Measurements from ENCODE around the gene IL32.
"Not testable (repeated sequence)": the region's sequence is repeated elsewhere in the genome, so short reads cannot be mapped to it uniquely, and the experiment has no call there.

The IL32 gene

DNA sequence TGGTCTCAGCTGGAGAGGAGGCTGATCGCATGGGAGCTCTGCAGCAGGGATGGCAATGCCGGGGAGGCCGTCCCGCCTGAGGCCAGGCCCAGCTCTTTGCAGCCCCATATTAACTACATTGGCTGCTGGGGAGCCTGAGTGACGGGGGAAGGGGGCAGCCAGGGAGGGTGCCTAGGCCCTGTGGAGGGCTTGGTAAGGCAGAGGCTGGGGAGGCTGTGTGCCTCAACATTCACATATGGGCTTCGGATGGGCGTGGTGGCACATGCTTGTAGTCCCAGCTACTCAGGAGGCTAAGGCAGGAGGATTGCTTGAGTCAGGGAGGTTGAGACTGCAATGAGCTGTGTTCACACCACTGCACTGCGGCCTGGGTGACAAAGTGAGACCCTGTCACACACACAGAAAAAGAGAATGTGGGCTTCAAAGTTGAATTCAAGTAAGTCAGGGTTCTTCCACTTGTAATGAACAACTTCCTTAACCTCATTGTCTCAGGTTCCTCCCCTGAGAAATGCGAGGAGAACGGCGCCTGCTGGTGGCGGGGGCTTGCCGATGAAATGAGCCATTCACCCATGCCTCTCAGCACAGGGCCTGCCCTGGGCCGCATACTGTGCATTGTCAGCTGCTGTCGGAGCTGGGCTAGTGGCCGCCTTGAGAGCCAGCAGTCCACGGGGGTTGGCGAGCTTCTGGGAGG is 7.3 kb downstream of the IL32 start:
- not testable (repeated sequence) for DNase-seq

DNA sequence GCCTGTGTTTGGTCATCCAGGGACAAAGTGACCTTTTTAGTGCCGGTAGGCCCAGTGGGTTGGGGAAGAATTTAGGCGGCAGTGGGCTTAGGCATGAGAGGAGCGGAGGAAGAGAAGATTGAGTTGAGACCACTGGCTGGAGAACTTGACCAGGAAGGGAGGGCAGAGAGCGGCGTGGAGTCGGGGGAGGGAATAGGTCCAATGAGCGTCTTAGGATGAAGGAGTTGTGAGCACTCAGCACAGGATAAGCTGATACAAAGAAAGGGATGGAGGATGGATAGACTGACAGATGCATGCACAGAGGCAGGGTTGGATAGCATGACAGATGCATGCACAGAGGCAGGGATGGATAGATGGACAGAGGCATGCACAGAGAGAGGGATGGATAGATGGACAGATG is 8.0 kb downstream of the IL32 start:
- DNase-seq = no peak

DNA sequence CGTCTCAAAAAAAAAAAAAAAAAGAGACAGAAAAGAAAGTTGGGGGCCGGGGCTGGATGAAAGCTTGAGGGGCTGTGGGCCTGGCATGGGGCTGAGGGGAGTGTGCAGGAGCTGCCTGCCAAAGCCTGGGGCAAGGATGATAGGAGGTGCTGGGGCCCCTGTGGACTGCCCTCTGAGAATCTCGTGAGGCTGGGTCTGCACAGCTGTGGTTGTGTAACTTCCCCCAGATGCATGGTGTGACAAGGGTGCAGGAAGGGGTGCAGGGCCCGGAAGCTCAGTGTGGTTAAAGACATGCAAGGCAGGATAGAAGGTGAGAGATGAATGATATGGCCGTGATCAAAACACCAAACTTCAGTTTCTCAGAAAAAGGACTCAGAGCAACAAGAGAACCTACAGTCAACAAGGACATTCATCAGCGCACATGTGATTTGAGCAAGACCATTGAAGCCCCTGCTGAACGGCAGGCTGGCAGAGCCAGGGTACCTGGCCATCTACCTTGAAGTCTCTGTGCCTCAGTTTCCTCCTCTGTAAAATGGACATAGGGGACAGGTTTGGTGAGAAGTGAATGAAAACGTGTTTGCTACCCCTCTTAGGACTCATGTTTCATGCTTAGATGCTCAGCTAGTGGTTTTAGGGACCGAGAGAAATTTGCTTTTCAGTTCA is 9.6 kb downstream of the IL32 start:
- no peak for DNase-seq

DNA sequence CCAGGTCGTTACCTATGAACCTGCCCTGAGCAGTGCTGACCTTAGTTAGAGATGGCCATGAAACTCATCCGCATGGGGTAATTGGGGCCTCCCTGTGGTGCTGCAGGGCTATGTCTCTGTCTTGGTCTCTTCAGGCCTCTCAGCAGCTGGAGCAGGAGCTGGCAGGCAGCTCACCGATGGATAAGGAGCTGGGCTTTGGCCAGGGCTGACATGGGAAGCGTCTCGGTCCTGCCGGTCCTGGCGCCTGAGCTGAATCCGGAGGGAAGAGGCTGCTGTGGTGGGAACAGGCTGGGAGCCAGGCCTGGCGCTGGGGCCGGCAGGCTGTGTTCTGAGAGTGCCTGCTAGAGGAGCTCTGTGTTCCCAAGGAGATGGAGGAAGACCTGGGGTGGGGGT is 10.1 kb downstream of the IL32 start:
- no peak for DNase-seq

DNA sequence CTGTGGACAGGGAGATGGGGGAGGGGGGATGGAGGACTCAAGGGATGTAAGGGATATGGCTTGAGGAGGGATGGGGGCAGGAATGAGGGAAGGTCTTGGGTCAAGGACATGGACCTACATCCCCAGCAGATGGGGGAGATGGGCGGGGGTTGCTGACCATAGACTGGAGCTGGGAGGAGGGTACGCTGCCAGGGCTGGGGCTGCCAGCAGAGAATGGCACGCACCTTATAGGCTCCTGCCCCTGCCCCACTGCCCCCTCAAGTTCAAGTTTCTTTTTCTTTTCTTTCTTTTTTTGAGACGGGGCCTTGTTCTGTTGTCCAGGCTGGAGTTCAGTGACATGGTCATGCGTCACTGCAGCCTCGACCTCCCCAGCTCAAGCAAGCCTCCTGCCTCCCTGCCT is 10.5 kb downstream of the IL32 start:
- not testable (repeated sequence) for DNase-seq

DNA sequence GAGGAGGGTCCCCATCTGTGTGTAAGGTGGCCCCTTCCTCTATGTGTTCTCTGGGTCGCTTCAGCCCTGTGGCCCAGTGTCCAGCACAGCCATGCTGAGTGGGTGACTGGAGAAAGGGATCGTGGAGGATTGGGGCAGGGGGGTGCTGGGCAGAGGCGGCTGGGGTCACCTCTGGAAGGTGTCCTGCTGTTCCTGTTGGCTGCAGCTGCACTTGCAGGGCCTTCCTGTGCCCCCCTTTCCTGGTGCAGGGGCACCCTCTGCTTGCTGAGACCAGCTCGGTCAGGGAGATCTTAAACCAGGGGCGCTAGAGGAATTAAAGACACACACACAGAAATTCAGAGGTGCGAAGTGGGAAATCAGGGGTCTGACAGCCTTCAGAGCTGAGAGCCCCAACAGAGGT is 11.1 kb downstream of the IL32 start:
- DNase-seq = no peak

DNA sequence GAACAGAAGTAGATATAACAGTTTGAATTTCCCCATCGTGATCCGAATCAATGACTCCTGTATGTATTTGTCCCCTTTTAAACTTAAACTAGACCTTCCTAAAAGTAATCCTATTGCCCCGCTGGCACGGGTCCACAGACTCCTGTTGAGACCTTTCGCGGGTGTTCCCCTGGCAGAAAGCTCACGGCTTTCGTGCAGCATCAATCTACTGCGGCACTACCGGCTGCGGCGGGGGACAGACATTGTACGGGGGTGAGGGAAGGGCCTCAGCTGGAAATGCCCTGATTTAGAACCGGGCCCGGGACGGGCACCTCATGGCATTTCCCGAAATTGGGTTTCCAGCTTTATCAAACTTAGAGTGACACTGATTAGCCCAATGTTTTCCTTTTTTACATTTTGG is 14.6 kb downstream of the IL32 start:
- DNase-seq = no peak

DNA sequence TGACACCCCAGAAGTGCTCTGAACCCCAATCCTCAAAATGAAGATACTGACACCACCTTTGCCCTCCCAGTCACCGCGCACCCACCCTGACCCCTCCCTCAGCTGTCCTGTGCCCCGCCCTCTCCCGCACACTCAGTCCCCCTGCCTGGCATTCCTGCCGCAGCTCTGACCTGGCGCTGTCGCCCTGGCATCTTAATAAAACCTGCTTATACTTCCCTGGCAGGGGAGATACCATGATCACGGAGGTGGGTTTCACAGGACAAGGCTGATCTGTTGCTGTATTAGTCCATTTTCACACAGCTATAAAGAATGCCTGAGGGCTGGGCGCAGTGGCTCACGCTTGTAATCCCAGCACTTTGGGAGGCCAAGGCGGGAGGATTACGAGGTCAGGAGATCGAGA is 16.5 kb downstream of the IL32 start:
- DNase-seq = not testable (repeated sequence)

DNA sequence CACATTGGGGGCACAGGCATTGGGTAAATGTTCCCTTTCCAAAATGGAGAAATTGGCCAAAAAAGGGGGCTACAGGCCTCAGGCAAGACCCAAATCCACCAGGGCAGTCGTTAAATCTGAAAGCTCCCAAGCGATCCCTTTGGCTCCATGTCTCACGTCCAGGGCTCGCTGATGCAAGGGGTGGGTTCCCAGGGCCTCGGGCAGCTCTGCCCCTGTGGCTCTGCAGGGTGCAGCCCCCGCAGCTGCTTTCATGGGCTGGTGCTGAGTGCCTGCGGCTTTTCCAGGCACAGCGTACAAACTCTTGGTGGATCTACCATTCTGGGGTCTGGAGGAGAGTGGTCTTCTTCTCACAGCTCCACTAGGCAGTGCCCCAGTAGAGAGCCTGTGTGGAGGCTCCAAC is 18.0 kb downstream of the IL32 start:
- not testable (repeated sequence) for DNase-seq

DNA sequence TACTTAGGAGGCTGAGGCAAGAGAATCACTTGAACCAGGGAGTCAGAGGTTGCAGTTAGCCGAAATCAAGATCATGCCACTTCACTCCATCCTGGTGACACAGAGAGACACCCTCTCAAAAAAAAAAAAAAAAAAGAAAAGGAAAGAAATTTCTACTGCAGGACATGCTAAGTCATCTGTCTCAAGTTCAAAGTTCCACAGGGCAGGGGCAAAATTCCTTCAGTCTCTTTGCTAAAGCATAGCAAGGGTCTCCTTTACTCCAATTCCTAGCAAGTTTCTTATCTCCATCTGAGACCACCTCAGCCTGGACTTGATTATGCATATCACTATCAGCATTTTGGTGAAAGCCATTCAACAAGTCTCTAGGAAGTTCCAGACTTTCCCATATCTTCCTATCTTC is 19.1 kb downstream of the IL32 start:
- DNase-seq = no peak

DNA sequence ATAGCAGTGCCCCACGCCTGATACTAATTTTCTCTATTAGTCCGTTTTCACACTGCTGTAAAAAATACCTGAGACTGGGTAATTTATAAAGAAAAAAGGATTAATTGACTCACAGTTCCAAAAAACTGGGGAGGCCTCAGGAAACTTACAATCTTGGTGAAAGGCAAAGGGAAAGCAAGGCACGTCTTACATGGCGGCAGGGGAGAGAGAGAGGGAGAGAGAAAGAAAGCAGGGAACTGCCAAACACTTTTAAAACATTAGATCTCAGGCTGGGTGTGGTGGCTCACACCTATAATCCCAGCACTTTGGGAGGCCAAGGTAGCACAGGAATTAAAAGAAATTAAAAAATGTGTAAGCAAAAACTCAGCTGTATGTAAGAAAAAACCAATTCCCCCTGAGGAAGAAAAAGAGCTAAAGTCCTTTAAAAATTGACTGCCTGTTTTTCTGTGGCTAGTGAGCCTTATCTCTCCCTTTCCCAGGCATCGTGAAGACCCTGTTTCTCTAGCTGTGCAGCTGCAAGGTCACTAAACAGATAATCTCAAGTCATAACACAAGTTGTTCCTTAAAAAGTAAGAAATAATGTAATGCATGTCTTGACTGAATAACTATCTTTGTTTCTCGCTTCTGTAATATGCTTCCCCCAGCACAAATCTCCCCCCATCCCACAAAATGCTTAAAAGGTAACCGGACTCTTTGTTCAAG is 19.7 kb downstream of the IL32 start:
- DNase-seq = no peak

DNA sequence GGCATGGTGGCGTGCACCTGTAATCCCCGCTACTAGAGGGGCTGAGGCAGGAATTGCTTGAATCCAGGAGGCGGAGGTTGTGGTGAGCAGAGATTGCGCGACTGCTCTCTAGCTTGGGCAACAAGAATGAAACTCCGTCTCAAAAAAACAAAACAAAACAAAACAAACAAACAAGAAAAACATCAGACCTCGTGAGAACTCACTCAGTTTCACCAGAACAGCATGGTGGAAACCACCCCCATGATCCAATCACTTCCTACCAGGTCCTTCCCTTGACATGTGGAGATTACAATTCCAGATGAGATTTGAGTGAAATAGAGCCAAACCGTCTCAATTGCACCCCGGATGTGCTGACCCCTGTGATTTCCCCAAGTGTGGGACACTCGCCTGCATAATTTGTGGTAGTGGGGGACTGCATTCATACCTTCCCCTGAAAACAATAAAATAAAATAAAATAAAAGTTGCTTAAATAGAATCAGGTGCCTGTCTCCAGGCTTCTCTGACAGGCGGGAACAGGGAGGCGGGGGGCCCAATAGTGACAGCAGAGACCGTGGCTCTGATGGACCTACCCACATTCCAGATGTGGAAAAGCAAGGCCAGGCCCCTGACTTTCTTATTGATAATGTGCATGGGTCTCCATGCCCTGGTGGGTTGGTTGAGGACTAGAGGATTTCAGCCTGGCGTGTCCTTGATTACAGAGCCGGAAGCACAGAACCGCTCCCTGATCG is 20.6 kb downstream of the IL32 start:
- no peak for DNase-seq

DNA sequence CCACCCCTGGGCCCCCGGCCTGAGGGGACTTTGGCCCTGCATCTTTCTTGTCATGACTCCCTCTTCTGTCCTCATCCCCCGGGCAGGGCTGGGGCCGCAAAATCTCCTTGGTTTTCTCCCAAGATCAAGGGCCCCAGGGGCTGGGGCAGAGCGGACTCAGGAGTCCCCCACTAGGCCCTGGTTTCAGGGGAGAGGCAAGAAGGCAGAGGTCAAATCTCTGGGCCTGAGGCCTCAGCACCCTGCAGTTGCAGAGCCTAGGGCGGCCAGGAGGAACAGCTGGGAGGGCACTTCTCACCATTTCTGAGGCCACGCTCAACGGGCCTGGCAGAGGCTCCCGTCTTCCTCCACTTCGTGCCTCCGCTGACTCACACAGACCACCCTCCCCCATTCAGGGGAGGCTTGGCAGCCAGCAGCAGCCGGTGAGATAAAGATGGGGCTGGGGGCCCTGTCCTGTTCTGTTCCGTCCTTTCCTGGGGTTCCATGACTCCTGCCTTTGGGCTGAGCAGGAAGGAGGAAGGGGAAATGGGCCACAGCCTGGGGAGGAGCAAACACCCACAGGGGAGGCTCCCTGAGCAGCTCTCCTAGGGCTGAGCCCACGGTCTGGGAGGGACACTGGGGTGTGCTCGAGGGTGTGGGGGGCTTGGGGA is 21.3 kb downstream of the IL32 start:
- DNase-seq = no peak

DNA sequence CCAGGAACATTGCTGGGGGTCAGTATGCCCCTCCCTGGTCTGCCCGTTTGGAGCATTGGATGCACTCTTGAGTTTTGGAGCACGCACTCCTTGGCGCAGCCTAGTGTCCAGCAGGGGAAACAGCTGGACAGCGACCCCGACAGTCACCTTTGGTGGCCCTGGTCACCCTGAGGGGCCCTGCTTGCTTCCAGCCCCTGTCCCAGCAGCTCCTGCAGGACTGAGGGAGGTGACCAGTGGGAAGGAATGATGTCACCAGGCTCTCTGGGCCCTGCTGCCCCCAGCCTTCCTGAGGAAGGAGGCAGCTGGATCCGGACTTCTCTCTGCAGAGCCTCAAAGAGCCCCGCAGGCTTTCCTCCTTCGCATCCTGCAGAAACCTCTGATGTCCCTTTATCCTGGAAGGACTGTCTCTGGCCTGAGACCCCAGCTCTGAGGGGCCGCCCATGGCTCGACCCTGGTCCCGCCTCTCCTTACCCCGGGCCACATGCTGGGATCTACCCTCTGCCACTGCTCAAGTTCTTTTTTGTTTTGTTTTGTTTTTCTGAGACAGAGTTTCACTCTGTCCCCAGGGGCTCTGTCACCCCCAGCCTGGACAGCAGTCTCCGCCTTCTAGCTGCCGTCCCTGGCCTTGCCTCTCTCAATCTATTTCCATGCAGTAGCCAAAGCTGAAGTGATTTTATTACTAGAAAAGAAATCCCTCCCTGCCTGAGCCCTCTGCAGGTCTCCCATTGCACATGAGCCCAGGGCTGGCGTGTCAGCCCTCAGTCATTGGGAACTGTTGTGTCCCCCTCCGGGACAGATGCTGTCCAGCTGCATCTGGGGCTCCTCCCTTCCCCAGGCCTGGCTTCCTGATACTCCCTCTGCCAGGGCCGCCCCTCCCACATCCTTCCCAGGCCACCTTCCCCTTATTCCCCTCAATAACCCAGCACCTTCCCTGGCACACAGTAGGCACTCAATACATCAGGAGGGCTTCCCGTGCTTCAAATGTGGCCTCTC is 22.1 kb downstream of the IL32 start:
- DNase-seq = no peak

DNA sequence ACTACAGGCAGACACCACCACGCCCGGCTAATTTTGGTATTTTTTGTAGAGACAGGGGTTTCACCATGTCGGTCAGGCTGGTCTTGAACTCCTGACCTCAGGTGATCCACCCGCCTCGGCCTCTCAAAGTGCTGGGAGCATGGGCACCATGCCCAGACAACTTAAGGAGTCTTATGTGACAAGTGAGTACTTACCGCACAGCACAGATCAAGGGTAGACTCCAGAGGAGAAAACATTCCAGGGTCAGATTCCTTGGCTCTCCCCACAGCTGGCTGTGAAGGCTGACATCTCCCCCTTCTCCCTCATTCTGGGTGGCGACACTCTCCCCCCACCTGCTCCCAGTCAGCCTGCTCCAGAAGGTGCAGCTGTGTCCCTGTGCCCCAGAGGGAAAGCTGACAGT is 23.0 kb downstream of the IL32 start:
- no peak for DNase-seq

DNA sequence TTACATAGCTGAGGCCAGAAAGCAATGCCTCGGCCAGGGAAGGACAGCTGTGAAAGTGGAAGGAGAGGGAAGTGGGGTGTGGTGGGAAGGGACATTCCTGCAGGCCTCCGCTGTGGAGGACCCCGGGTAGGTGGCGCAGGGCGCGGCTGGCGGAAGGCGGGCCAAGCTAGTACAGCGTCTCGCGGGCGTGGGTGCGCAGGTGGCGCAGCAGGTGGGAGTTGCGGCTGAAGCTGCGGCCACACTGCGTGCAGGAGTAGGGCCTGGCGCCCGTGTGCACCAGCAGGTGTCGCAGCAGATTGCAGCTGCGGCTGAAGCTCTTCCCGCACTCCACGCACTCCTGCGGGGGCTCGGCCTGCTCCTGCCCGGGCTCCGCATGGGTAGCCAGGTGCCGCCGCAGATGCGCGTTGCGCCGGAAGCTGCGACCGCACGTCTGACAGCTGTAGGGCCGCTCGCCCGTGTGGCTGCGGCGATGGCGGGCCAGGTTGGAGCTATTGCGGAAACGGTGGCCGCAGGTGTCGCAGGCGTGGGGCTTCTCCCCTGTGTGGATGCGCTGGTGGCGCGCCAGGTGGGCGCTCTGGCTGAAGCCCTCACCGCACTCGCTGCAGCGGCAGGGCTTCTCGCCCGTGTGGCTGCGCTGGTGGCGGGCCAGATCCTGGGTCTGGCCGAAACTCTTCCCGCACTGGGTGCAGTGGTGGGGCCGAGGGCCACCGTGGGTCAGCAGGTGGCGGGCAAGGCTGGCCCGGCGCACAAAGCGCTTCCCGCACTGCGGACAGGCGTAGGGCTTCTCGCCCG is 23.7 kb downstream of the IL32 start:
- no peak for DNase-seq

DNA sequence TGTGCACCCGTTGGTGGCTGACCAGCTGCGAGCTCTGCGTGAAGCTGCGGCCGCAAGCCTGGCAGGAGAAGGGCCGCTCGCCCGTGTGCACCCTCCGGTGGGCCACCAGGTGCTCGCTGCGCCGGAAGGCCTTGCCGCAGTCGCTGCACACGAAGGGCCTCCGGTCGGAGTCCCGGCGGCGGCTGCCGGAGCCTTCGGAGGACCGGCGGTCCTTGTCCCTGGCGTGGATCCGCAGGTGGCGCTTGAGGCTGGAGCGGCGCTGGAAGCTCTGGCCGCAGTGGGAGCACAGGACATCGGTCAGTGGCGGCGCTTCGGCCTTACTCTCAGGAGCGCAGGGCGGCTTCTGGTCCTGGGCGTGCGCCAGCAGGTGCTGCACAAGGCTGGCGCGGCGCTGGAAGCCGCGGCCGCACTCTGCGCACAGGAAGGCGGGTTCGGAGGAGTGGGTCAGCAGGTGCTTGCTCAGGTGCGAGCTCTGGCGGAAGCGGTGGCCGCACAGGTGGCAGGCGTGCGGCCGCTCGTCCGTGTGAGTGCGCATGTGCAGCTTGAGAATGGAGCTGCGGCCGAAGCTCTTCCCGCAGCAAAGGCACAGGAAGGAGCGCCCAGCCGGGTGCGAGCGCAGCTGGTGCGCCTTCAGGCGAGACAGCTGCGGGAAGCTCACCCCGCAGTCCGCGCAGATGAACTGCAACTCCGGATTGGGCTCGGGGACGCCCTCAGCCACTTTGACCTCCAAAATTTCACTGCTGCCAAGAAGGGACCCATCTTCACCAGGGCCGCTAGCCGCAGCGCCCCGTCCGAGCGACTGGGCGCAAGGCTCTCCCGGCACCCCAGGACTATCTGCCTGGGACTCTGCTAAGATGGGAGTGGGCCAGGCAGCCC is 24.5 kb downstream of the IL32 start:
- peak; percentile 29 for DNase-seq

DNA sequence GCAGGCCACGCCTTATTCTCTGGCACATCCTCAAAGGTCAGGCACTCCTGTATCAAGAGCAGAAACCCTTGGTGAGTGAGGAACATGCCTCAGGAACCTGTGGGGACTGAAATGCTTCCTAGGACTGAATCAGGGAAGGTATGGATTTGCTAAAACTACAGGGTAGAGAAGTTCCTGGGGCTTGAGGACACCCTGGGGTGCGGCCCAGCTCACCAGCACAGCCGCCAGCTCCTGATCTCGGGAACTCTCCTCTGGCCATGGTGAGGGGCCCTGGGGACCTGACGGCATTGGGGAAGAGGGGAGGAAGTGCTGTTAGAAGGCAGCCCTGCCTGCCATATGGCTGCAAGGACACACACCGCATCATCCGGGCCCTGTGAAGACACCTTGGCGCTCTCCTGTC is 26.1 kb downstream of the IL32 start:
- DNase-seq = no peak

DNA sequence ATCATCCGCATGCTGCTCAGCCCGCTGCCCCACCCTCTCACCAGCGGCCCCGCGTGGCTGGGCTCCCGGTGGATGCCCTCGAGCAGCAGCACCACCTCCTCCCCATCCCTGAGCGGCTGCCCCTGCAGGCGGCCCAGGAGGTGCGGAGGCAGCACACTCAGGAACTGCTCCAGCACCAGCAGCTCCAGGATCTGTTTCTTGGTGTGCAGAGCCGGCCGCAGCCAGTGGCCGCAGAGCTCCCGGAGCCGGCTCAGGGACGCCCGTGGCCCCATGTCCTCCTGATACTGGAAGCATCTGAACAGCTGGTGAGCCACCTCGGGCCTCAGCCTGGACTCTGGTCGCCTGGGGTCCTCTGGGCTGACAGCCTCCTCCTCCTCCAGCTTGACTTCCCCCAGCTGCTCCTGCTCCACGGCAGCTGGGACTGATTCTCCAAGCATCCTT is 27.1 kb downstream of the IL32 start:
- no peak for DNase-seq
